Measurements from ENCODE around the gene MTCL1.

MTCL1 gene

GRCh38 chr18:8699948-8700347 lies 5.4 kb upstream of the MTCL1 start:
- H3K4me3 ChIP-seq (ENCODE audit: low read length): no peak overlapping the region
- TF ChIP-seq ZNF274 (IDR thresholded peaks at IDR 0.05; ENCODE audit: low read depth, low read length): no peak

GRCh38 chr18:8701546-8702118 lies 3.7 kb upstream of the MTCL1 start:
- TF ChIP-seq ZNF274 (IDR thresholded peaks at IDR 0.05; ENCODE audit: low read depth, low read length): no peak
- H3K4me3 ChIP-seq (ENCODE audit: low read length): no peak overlapping the region

- no peak overlapping the region for H3K4me3 ChIP-seq (ENCODE audit: low read length)
- TF ChIP-seq ZNF274 (IDR thresholded peaks at IDR 0.05; ENCODE audit: low read depth, low read length): no peak
These were observed 2.7 kb upstream of the MTCL1 start for GRCh38 chr18:8702668-8703067.

GRCh38 chr18:8703092-8703709 lies 2.2 kb upstream of the MTCL1 start:
- H3K4me3 ChIP-seq (ENCODE audit: low read length): no peak overlapping the region
- TF ChIP-seq ZNF274 (IDR thresholded peaks at IDR 0.05; ENCODE audit: low read depth, low read length): no peak

GRCh38 chr18:8703781-8704301 lies 1.5 kb upstream of the MTCL1 start:
- H3K4me3 ChIP-seq (ENCODE audit: low read length): no peak overlapping the region
- TF ChIP-seq ZNF274 (IDR thresholded peaks at IDR 0.05; ENCODE audit: low read depth, low read length): no peak

- no peak for TF ChIP-seq ZNF274 (IDR thresholded peaks at IDR 0.05; ENCODE audit: low read depth, low read length)
- H3K4me3 ChIP-seq (ENCODE audit: low read length): peak overlapping the region; percentile 66; the same call in 1 of the 2 replicates
These were observed 757 bp upstream of the MTCL1 start for GRCh38 chr18:8704361-8705237.

GRCh38 chr18:8705961-8706790 lies 820 bp downstream of the MTCL1 start:
- H3K4me3 ChIP-seq (ENCODE audit: low read length): peak overlapping the region; percentile 47; the same call in 1 of the 2 replicates
- no peak for TF ChIP-seq ZNF274 (IDR thresholded peaks at IDR 0.05; ENCODE audit: low read depth, low read length)

GRCh38 chr18:8706791-8707555 lies 1.6 kb downstream of the MTCL1 start:
- no peak overlapping the region for H3K4me3 ChIP-seq (ENCODE audit: low read length)

GRCh38 chr18:8707556-8708300 lies 2.4 kb downstream of the MTCL1 start:
- H3K4me3 ChIP-seq (ENCODE audit: low read length): no peak overlapping the region
- no peak for TF ChIP-seq ZNF274 (IDR thresholded peaks at IDR 0.05; ENCODE audit: low read depth, low read length)

More at GRCh38 chr18:8706791-8707555, 1.6 kb downstream of the MTCL1 start:
- no peak for TF ChIP-seq ZNF274 (IDR thresholded peaks at IDR 0.05; ENCODE audit: low read depth, low read length)

- no peak overlapping the region for H3K4me3 ChIP-seq (ENCODE audit: low read length)
- TF ChIP-seq ZNF274 (IDR thresholded peaks at IDR 0.05; ENCODE audit: low read depth, low read length): no peak
These were observed 3.3 kb downstream of the MTCL1 start for GRCh38 chr18:8708670-8709069.

- no peak overlapping the region for H3K4me3 ChIP-seq (ENCODE audit: low read length)
These were observed 4.1 kb downstream of the MTCL1 start for GRCh38 chr18:8709248-8710059.

GRCh38 chr18:8711736-8712135 lies 6.4 kb downstream of the MTCL1 start:
- H3K4me3 ChIP-seq (ENCODE audit: low read length): no peak overlapping the region
- TF ChIP-seq ZNF274 (IDR thresholded peaks at IDR 0.05; ENCODE audit: low read depth, low read length): no peak

More at GRCh38 chr18:8709248-8710059, 4.1 kb downstream of the MTCL1 start:
- TF ChIP-seq ZNF274 (IDR thresholded peaks at IDR 0.05; ENCODE audit: low read depth, low read length): no peak
